Panc1 (cell line): ENCODE results near the gene LPP. TPM values are rescaled to one million over a fixed set of nuclear protein-coding genes. Genes with fewer than 3 reads are reported as not detected.

Experiments used
- ATAC-seq: fragments of 200-7000 bp; cut with Tn5 transposase; 2 replicates; pipeline ENCODE4 v1.9.1; 2020; ENCODE audit warnings: mild to moderate bottlenecking, moderate library complexity
- BruUV-seq: library from RNA; stranded (reverse); fragments of 400-500 nt; replicated peaks from 2 replicates; lab custom pipeline; 2021; lab: Mats Ljungman, UMichigan
- CTCF ChIA-PET: fragments of 300-600 bp; sonication (Branson Sonifier 250); formaldehyde crosslinking; loops from one replicate; lab custom pipeline; 2022; ENCODE audit warnings: antibody characterized with exemption; lab: Charles Lee
- POLR2A ChIA-PET: fragments of 300-600 bp; sonication (Branson Sonifier 250); formaldehyde crosslinking; loops from one replicate; lab custom pipeline; 2022; ENCODE audit warnings: antibody characterized with exemption; lab: Charles Lee
- DNase-seq: peaks from one replicate; pipeline ENCODE4 v3.0.0-alpha.2; 2010; ENCODE audit warnings: low read depth, low spot score
- H3K27ac ChIP-seq: 2 replicates; pipeline ENCODE4 v1.5.1; 2011; ENCODE audit warnings: mild to moderate bottlenecking, low read length, inconsistent platforms
- H3K27me3 ChIP-seq: fragments of 200-500 bp; sonication (Bioruptor generic); 2 replicates; pipeline ENCODE4 v1.6.0; 2014; ENCODE audit warnings: low read length, inconsistent platforms; ENCODE audit not compliant: control insufficient read depth, insufficient read depth
- H3K36me3 ChIP-seq: fragments of 200-500 bp; sonication (Bioruptor generic); 2 replicates; pipeline ENCODE4 v1.5.1; 2014; ENCODE audit warnings: inconsistent platforms, mild to moderate bottlenecking, low read length, moderate library complexity; ENCODE audit not compliant: control insufficient read depth, insufficient read depth
- H3K4me1 ChIP-seq: 2 replicates; pipeline ENCODE4 v1.5.1; 2011; ENCODE audit warnings: inconsistent platforms, mild to moderate bottlenecking, low read length, moderate library complexity; ENCODE audit not compliant: control insufficient read depth, insufficient read depth
- H3K4me3 ChIP-seq, 2 experiments: 2 replicates each; pipeline ENCODE4 v1.5.1; 2011 to 2012; ENCODE audit warnings: low read depth in 2 of 2, low read length in 2 of 2, mild to moderate bottlenecking in 2 of 2, inconsistent platforms in 1 of 2, moderate library complexity in 1 of 2
- H3K9me3 ChIP-seq: fragments of 200-500 bp; sonication (Bioruptor generic); 2 replicates; pipeline ENCODE4 v1.5.1; 2014; ENCODE audit warnings: low read depth, mild to moderate bottlenecking, inconsistent platforms, low read length, moderate library complexity; ENCODE audit not compliant: control insufficient read depth, insufficient read depth
- POLR2AphosphoS5 ChIP-seq: IDR thresholded peaks from 2 replicates; pipeline ENCODE4 v1.6.1; 2012; ENCODE audit warnings: mild to moderate bottlenecking, low read depth, low read length, moderate library complexity
- REST ChIP-seq, 2 experiments: IDR thresholded peaks; 2 replicates each; pipeline ENCODE4 v1.6.1; 2011 to 2012; ENCODE audit warnings: low read depth in 2 of 2, control low read depth in 1 of 2, low read length in 1 of 2, mild to moderate bottlenecking in 1 of 2, moderate library complexity in 1 of 2; ENCODE audit not compliant: insufficient read depth in 1 of 2
- SIN3A ChIP-seq: IDR thresholded peaks from 2 replicates; pipeline ENCODE4 v1.6.1; 2012; ENCODE audit warnings: low read depth, mild to moderate bottlenecking, low read length, moderate library complexity, borderline replicate concordance; ENCODE audit not compliant: insufficient read depth
- TCF7L2 ChIP-seq: IDR thresholded peaks from 2 replicates; pipeline ENCODE4 v1.6.1; 2011; ENCODE audit warnings: mild to moderate bottlenecking, low read depth, low read length, inconsistent platforms
- in situ Hi-C: cut with HindIII; loops from 2 replicates; pipeline ENCODE4 v1.10.0; 2016; ENCODE audit warnings: low sequenced_read_pairs, low pct_unique_long_range_greater_than_20kb
- intact Hi-C: fragments of 100-400 bp; cut with micrococcal nuclease; formaldehyde crosslinking; loops from one replicate; pipeline ENCODE4 v1.10.0; 2022; ENCODE audit not compliant: unreplicated experiment
- total RNA-seq: library from RNA; stranded (reverse); gene quantifications from one replicate; pipeline ENCODE4 v1.2.1, GENCODE V29; 2021; ENCODE audit not compliant: unreplicated experiment
- TF ChIP-seq, protein P1 (sequence below): fragments of 450-650 bp; IDR thresholded peaks from 2 replicates; pipeline ENCODE4 v1.5.1; 2017; ENCODE audit warnings: mild to moderate bottlenecking

Gene LPP
- total RNA-seq, 1 experiment from 2014 or later = 90.0 TPM

DNA sequence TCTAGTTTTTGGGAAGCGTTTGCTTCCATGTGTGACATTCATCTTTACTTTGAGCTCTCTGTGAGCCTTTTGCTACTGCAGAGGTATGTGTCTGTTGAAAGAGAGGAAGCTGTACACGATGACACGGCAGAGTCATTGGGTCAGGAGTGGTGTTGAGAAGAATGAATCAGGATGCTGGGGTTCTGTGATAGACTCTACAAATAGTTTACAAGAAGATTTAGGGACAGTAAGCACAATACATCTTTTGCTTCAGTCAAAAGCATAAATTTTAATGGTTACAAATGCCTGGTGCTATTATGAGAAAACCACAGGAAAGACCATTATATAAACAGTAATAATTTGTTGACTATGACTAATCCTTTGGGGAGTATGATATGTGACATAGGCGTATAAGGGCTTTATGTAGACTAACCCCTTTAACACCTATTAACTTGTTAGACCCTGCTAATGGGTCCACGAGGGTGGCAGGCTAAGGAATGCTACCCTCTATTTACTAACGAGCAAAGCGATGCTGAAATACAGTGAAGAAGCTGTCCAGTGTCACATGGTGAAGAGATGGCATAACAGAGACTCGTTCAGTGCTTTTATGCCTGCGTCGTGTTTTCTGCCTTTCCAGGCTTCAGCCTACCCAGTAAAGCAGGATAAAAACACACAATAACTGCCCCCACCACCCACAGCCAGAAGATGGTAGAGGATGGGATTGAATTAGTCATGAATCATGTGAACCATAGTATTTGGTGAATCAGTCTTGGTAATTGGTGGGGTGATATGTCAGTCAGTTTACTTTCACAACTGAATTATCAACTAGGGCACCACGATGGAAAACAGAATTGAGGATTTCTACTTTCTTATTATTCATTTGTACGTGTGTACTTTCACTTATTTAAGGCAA lies 118.8 kb downstream of the LPP start:
- CTCF ChIA-PET = interaction anchor here (0.9 kb wide), 1 partner anchor 534 kb away, joined by 4 read pairs; no protein-coding TSS in a partner anchor
- DNase-seq (peak; percentile 94), ATAC-seq (peak; percentile 82)
- Histone ChIP-seq H3K36me3 (no peaks in the 10 kb centered on the region), H3K4me1 (peaks cover 68% of the 10 kb centered on the region), H3K27me3 (no peaks in the 10 kb centered on the region), H3K9me3 (no peaks in the 10 kb centered on the region), H3K4me3 (peak overlapping the region in 1 of 2 experiments; percentile 6; a peak in 1 of 4 replicates), H3K27ac (peak overlapping the region; percentile 88)
- intact Hi-C loops (loop anchor here (5.0 to 10.0 kb wide), 2 partner anchors 525 to 682 kb away; partner anchors contain the start of gene BCL6), in situ Hi-C loops (no loop called here)
- TF ChIP-seq SIN3A (no peak), REST (IDR thresholded peaks at IDR 0.05; ENCODE audit: insufficient read depth in 1 of 2, low read depth in 2 of 2, low read length in 1 of 2) (no peak), TCF7L2 (no peak), POLR2AphosphoS5 (no peak)
- TF ChIP-seq, protein P1, sequence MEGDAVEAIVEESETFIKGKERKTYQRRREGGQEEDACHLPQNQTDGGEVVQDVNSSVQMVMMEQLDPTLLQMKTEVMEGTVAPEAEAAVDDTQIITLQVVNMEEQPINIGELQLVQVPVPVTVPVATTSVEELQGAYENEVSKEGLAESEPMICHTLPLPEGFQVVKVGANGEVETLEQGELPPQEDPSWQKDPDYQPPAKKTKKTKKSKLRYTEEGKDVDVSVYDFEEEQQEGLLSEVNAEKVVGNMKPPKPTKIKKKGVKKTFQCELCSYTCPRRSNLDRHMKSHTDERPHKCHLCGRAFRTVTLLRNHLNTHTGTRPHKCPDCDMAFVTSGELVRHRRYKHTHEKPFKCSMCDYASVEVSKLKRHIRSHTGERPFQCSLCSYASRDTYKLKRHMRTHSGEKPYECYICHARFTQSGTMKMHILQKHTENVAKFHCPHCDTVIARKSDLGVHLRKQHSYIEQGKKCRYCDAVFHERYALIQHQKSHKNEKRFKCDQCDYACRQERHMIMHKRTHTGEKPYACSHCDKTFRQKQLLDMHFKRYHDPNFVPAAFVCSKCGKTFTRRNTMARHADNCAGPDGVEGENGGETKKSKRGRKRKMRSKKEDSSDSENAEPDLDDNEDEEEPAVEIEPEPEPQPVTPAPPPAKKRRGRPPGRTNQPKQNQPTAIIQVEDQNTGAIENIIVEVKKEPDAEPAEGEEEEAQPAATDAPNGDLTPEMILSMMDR = no peak
- POLR2A ChIA-PET = no interaction called here
- no TSS peak for BruUV-seq

- in situ Hi-C loops = no loop called here
These were observed 120.4 kb downstream of the LPP start for GRCh38 chr3:188274249-188274915.

More at GRCh38 chr3:188274249-188274915, 120.4 kb downstream of the LPP start:
- peak overlapping the region; percentile 74 for H3K27ac ChIP-seq
- ChIA-PET POLR2A (no interaction called here), CTCF (no interaction called here)
- H3K27me3 ChIP-seq = no peaks in the 10 kb centered on the region
- H3K4me3 ChIP-seq = no peak overlapping the region
- H3K9me3 ChIP-seq = no peaks in the 10 kb centered on the region
- TF ChIP-seq TCF7L2 = no peak
- TF ChIP-seq POLR2AphosphoS5 = no peak
- TF ChIP-seq, protein P1 = no peak
- no peak for TF ChIP-seq SIN3A
- TF ChIP-seq REST (IDR thresholded peaks at IDR 0.05; ENCODE audit: insufficient read depth in 1 of 2, low read depth in 2 of 2, low read length in 1 of 2) = no peak
- no peaks in the 10 kb centered on the region for H3K36me3 ChIP-seq
- H3K4me1 ChIP-seq = peaks cover 58% of the 10 kb centered on the region
- no peak for DNase-seq
- no TSS peak for BruUV-seq
- ATAC-seq = no peak
- intact Hi-C loops = loop anchor here (5.0 to 10.0 kb wide), 2 partner anchors 527 to 680 kb away; partner anchors contain the start of gene BCL6
